Activated CD4-positive, alpha-beta T cell treated with anti-CD3 and anti-CD28 coated beads for 36 hours (primary cell): ENCODE measurements around the gene ZFAND2B. TPM values are rescaled to one million over a fixed set of nuclear protein-coding genes. Genes with fewer than 3 reads are reported as not detected.

Experiments used
- ATAC-seq: fragments of 200-7000 bp; cut with Tn5 transposase; one replicate; pipeline ENCODE4 v1.10.0; 2021; ENCODE audit warnings: mild to moderate bottlenecking, moderate library complexity
- CTCF ChIA-PET: fragments of 350-600 bp; sonication (Branson Sonifier 250); formaldehyde crosslinking; loops from one replicate; lab custom pipeline; 2021; ENCODE audit warnings: antibody characterized with exemption; lab: Charles Lee
- POLR2A ChIA-PET: fragments of 350-600 bp; sonication (Branson Sonifier 250); formaldehyde crosslinking; loops from one replicate; lab custom pipeline; 2021; ENCODE audit warnings: antibody characterized with exemption, inconsistent platforms; lab: Charles Lee
- DNase-seq: peaks from one replicate; pipeline ENCODE4 v3.0.0-alpha.2; 2020
- H3K27ac Mint-ChIP-seq: one replicate; pipeline ENCODE4 v1.8.0; 2021; ENCODE audit warnings: mixed read lengths
- H3K27me3 Mint-ChIP-seq: one replicate; pipeline ENCODE4 v1.8.0; 2021; ENCODE audit warnings: mixed read lengths
- H3K36me3 Mint-ChIP-seq: one replicate; pipeline ENCODE4 v1.8.0; 2021; ENCODE audit warnings: low read depth, mixed read lengths
- H3K4me1 Mint-ChIP-seq: one replicate; pipeline ENCODE4 v1.8.0; 2021; ENCODE audit warnings: mixed read lengths
- H3K4me3 Mint-ChIP-seq: one replicate; pipeline ENCODE4 v1.8.0; 2021; ENCODE audit warnings: mild to moderate bottlenecking, moderate library complexity, mixed read lengths
- H3K9me3 Mint-ChIP-seq: one replicate; pipeline ENCODE4 v1.8.0; 2021; ENCODE audit warnings: low read depth, mixed read lengths
- intact Hi-C, 2 experiments: fragments of 100-400 bp; cut with DNase I in 1 of 2; cut with micrococcal nuclease in 1 of 2; formaldehyde crosslinking; loops; one replicate each; pipeline versions ENCODE4 v1.14.2 to v1.15.1; 2022 to 2024; cut with DNase I, micrococcal nuclease
- total RNA-seq, 2 experiments: library from RNA; stranded (reverse); gene quantifications; one replicate each; pipeline ENCODE4 v1.2.3, GENCODE V29; 2021

The ZFAND2B gene
- total RNA-seq = 10 to 100 TPM; 21.5 to 27.6 TPM

GRCh38 chr2:219206328-219207133, at the start of gene ZFAND2B:
ZFAND2B (plus strand) TSS chr2:219206782; CDS start chr2:219206988, 206 bp downstream.
- peak; percentile 98 for DNase-seq
- CTCF ChIA-PET = interaction anchor here (0.6 to 2.0 kb wide), 18 partner anchors 9 to 308 kb away, joined by 3 to 12 read pairs (median 4); partner anchors contain the start of genes CNPPD1, GLB1L, NHEJ1 and SLC23A3
- H3K27ac Mint-ChIP-seq = peak within 1 kb of the TSS; percentile 94

GRCh38 chr2:219157396-219157795, 49.2 kb upstream of the ZFAND2B start:
- ATAC-seq (no peak), DNase-seq (no peak)
- H3K27me3 Mint-ChIP-seq = no peaks in the 10 kb centered on the region
- POLR2A ChIA-PET = interaction anchor here (0.6 kb wide), 1 partner anchor 90 kb away, joined by 3 read pairs; no protein-coding TSS in a partner anchor
- no peak overlapping the region for H3K27ac Mint-ChIP-seq
- no peak overlapping the region for H3K4me3 Mint-ChIP-seq
- intact Hi-C loops = loop anchor here in 1 of 2 experiments (5.0 kb wide), 1 partner anchor 305 kb away; no protein-coding TSS in a partner anchor
- H3K36me3 Mint-ChIP-seq = peaks cover 13% of the 10 kb centered on the region
- peaks cover 13% of the 10 kb centered on the region for H3K4me1 Mint-ChIP-seq
- CTCF ChIA-PET = interaction anchor here (0.8 to 10.4 kb wide), 18 partner anchors 9 to 177 kb away, joined by 3 to 125 read pairs (median 6); partner anchors contain the start of genes CNPPD1, GLB1L, IHH and SLC23A3
- no peaks in the 10 kb centered on the region for H3K9me3 Mint-ChIP-seq

More at GRCh38 chr2:219206328-219207133, at the start of gene ZFAND2B:
- peak within 1 kb of the TSS; percentile 86 for H3K4me3 Mint-ChIP-seq
- H3K27me3 Mint-ChIP-seq = no peaks in the 10 kb centered on the region
- peak; percentile 96 for ATAC-seq
- peaks cover 3% of the 10 kb centered on the region for H3K9me3 Mint-ChIP-seq
- peaks cover 34% of the 10 kb centered on the region for H3K4me1 Mint-ChIP-seq
- intact Hi-C loops = loop anchor here (1.0 to 5.0 kb wide), 19 partner anchors 11 to 800 kb away; partner anchors contain the start of genes ANKZF1 (in 2 of the 2), ATG9A (in 2 of the 2), DNAJB2 (in 2 of the 2) and NHEJ1 (in 2 of the 2)
- POLR2A ChIA-PET = interaction anchor here (0.5 to 1.7 kb wide), 9 partner anchors 12 to 53 kb away, joined by 3 to 14 read pairs (median 6); partner anchors contain the start of genes ABCB6, ANKZF1, ATG9A and CNPPD1
- H3K36me3 Mint-ChIP-seq = peaks cover 26% of the 10 kb centered on the region

GRCh38 chr2:219158025-219158424, 48.6 kb upstream of the ZFAND2B start:
- ChIA-PET POLR2A (interaction anchor here (1.2 kb wide), 1 partner anchor 49 kb away, joined by 6 read pairs; no protein-coding TSS in a partner anchor), CTCF (interaction anchor here (1.0 to 10.4 kb wide), 14 partner anchors 12 to 178 kb away, joined by 3 to 125 read pairs (median 6); partner anchors contain the start of genes CNPPD1, IHH, SLC23A3 and TUBA4A)
- intact Hi-C loops = loop anchor here in 1 of 2 experiments (5.0 kb wide), 1 partner anchor 306 kb away; no protein-coding TSS in a partner anchor
- peaks cover 14% of the 10 kb centered on the region for H3K36me3 Mint-ChIP-seq
- ATAC-seq = no peak
- peaks cover 13% of the 10 kb centered on the region for H3K4me1 Mint-ChIP-seq
- no peaks in the 10 kb centered on the region for H3K27me3 Mint-ChIP-seq
- DNase-seq = no peak
- H3K27ac Mint-ChIP-seq = no peak overlapping the region
- H3K4me3 Mint-ChIP-seq = no peak overlapping the region
- no peaks in the 10 kb centered on the region for H3K9me3 Mint-ChIP-seq

GRCh38 chr2:219158586-219158985, 48.0 kb upstream of the ZFAND2B start:
- peaks cover 9% of the 10 kb centered on the region for H3K36me3 Mint-ChIP-seq

GRCh38 chr2:219159771-219160185, 46.8 kb upstream of the ZFAND2B start:
- intact Hi-C loops = loop anchor here (1.0 to 5.0 kb wide), 20 partner anchors 17 to 449 kb away; partner anchors contain the start of genes ABCB6 (in 2 of the 2), ANKZF1 (in 2 of the 2), ATG9A (in 2 of the 2) and TUBA4A (in 2 of the 2)
- no peak for ATAC-seq

More at GRCh38 chr2:219158586-219158985, 48.0 kb upstream of the ZFAND2B start:
- ChIA-PET POLR2A (interaction anchor here (1.2 kb wide), 1 partner anchor 49 kb away, joined by 6 read pairs; no protein-coding TSS in a partner anchor), CTCF (interaction anchor here (0.7 to 10.4 kb wide), 29 partner anchors 8 to 275 kb away, joined by 3 to 125 read pairs (median 5); partner anchors contain the start of genes ABCB6, CNPPD1, IHH and SLC23A3)
- H3K4me1 Mint-ChIP-seq = peaks cover 13% of the 10 kb centered on the region
- intact Hi-C loops = loop anchor here in 1 of 2 experiments (5.0 kb wide), 1 partner anchor 306 kb away; no protein-coding TSS in a partner anchor
- H3K27me3 Mint-ChIP-seq = no peaks in the 10 kb centered on the region
- no peaks in the 10 kb centered on the region for H3K9me3 Mint-ChIP-seq
- H3K27ac Mint-ChIP-seq = no peak overlapping the region
- DNase-seq (no peak), ATAC-seq (no peak)
- no peak overlapping the region for H3K4me3 Mint-ChIP-seq

GRCh38 chr2:219160186-219161017, 46.2 kb upstream of the ZFAND2B start, which contains the start of gene NHEJ1:
NHEJ1 (minus strand) TSS chr2:219160815; CDS start chr2:219158362, 2,453 bp downstream.
- no peaks in the 10 kb centered on the region for H3K27me3 Mint-ChIP-seq
- ChIA-PET POLR2A (interaction anchor here (0.6 kb wide), 1 partner anchor 10 kb away, joined by 11 read pairs; the partner anchor contains the start of gene SLC23A3), CTCF (interaction anchor here (0.6 to 10.4 kb wide), 29 partner anchors 10 to 232 kb away, joined by 3 to 125 read pairs (median 4); partner anchors contain the start of genes ABCB6, CNPPD1, DNAJB2 and IHH)
- ATAC-seq = peak; percentile 89
- DNase-seq = peak; percentile 97
- H3K36me3 Mint-ChIP-seq = peaks cover 9% of the 10 kb centered on the region
- no peaks in the 10 kb centered on the region for H3K9me3 Mint-ChIP-seq
- peak within 1 kb of the TSS; percentile 88 for H3K27ac Mint-ChIP-seq
- intact Hi-C loops = loop anchor here (1.0 to 5.0 kb wide), 19 partner anchors 16 to 450 kb away; partner anchors contain the start of genes ABCB6 (in 2 of the 2), ANKZF1 (in 2 of the 2), ATG9A (in 2 of the 2) and TUBA4A (in 2 of the 2)
- H3K4me1 Mint-ChIP-seq = peaks cover 13% of the 10 kb centered on the region
- peak within 1 kb of the TSS; percentile 81 for H3K4me3 Mint-ChIP-seq

More at GRCh38 chr2:219159771-219160185, 46.8 kb upstream of the ZFAND2B start:
- H3K36me3 Mint-ChIP-seq = peaks cover 9% of the 10 kb centered on the region
- H3K4me1 Mint-ChIP-seq = peaks cover 13% of the 10 kb centered on the region
- DNase-seq = no peak
- peak overlapping the region; percentile 88 for H3K27ac Mint-ChIP-seq
- no peaks in the 10 kb centered on the region for H3K27me3 Mint-ChIP-seq
- peak overlapping the region; percentile 81 for H3K4me3 Mint-ChIP-seq
- ChIA-PET CTCF (interaction anchor here (0.6 to 10.4 kb wide), 40 partner anchors 9 to 323 kb away, joined by 3 to 125 read pairs (median 4); partner anchors contain the start of genes ABCB6, CNPPD1, DNAJB2 and IHH), POLR2A (no interaction called here)
- H3K9me3 Mint-ChIP-seq = no peaks in the 10 kb centered on the region

GRCh38 chr2:219161097-219161496, 45.5 kb upstream of the ZFAND2B start:
- H3K4me1 Mint-ChIP-seq = peaks cover 13% of the 10 kb centered on the region
- H3K9me3 Mint-ChIP-seq = no peaks in the 10 kb centered on the region
- ATAC-seq (no peak), DNase-seq (no peak)
- H3K4me3 Mint-ChIP-seq = peak overlapping the region; percentile 81
- ChIA-PET POLR2A (no interaction called here), CTCF (interaction anchor here (1.1 to 3.0 kb wide), 2 partner anchors 11 to 32 kb away, joined by 3 to 12 read pairs; no protein-coding TSS in a partner anchor)
- no peaks in the 10 kb centered on the region for H3K27me3 Mint-ChIP-seq
- peaks cover 9% of the 10 kb centered on the region for H3K36me3 Mint-ChIP-seq
- peak overlapping the region; percentile 88 for H3K27ac Mint-ChIP-seq
- intact Hi-C loops = loop anchor here (2.0 to 5.0 kb wide), 4 partner anchors 58 to 381 kb away; partner anchors contain the start of genes ABCB6 (in 1 of the 2), CHPF (in 1 of the 2) and TMEM198 (in 1 of the 2)

- no peak for DNase-seq
- intact Hi-C loops = loop anchor here (5.0 kb wide), 2 partner anchors 189 to 379 kb away; partner anchors contain the start of genes CHPF (in 1 of the 2) and TMEM198 (in 1 of the 2)
- Mint-ChIP-seq H3K4me3 (no peak overlapping the region), H3K27me3 (no peaks in the 10 kb centered on the region), H3K27ac (no peak overlapping the region), H3K4me1 (peaks cover 13% of the 10 kb centered on the region), H3K36me3 (peaks cover 5% of the 10 kb centered on the region), H3K9me3 (no peaks in the 10 kb centered on the region)
- ChIA-PET CTCF (interaction anchor here (0.7 to 1.3 kb wide), 6 partner anchors 9 to 711 kb away, joined by 3 to 4 read pairs (median 4); partner anchors contain the start of gene CNPPD1), POLR2A (no interaction called here)
- no peak for ATAC-seq
These were observed 43.4 kb upstream of the ZFAND2B start for GRCh38 chr2:219163156-219163555.

- Mint-ChIP-seq H3K4me3 (no peak overlapping the region), H3K27me3 (no peaks in the 10 kb centered on the region), H3K4me1 (peaks cover 9% of the 10 kb centered on the region), H3K36me3 (peaks cover 5% of the 10 kb centered on the region), H3K27ac (no peak overlapping the region), H3K9me3 (no peaks in the 10 kb centered on the region)
- intact Hi-C loops = no loop called here
- POLR2A ChIA-PET = no interaction called here
- ATAC-seq (no peak), DNase-seq (no peak)
- CTCF ChIA-PET = no interaction called here
These were observed 41.3 kb upstream of the ZFAND2B start for GRCh38 chr2:219165058-219165911.
